DOHH2 (cell line): ENCODE data around the gene TPO.

Experiments used
- CTCF ChIP-seq: fragments of 200-600 bp; sonication (generic); IDR thresholded peaks from one replicate; pipeline ENCODE4 v1.5.1; 2014; ENCODE audit warnings: antibody characterized with exemption, mild to moderate bottlenecking, low read depth, low read length; ENCODE audit not compliant: poor library complexity, severe bottlenecking
- EZH2phosphoT487 ChIP-seq: fragments of 200-600 bp; sonication (generic); IDR thresholded peaks from 2 replicates; pipeline ENCODE4 v1.6.1; 2017; ENCODE audit warnings: borderline replicate concordance, mild to moderate bottlenecking, antibody characterized with exemption, low read length, moderate library complexity, mixed read lengths

- TF ChIP-seq CTCF (no peak), EZH2phosphoT487 (no peak)
These were observed 136.8 kb downstream of the TPO start for GRCh38 chr2:1550076-1550475.
